ENCODE results near the gene TRPM1. TPM values are rescaled to one million over a fixed set of nuclear protein-coding genes. Genes with fewer than 3 reads are reported as not detected.

TRPM1 gene
- total and polyA plus RNA-seq, 9 of the 15 experiments (the other 6 are each of a cell fraction or from before 2014, with no cell fraction given), result 0.01 to 0.06 (median 0.03) TPM; not detected in 5

GRCh38 chr15:31077941-31078340 lies 23.6 kb downstream of the TRPM1 start (continued):
- TF ChIP-seq NR0B1 (IDR thresholded peaks at IDR 0.05; ENCODE audit: partially characterized antibody) (no peak), REST (IDR thresholded peaks at IDR 0.05; ENCODE audit: borderline replicate concordance) (no peak), REST (CRISPR knock-in tag; IDR thresholded peaks at IDR 0.05; ENCODE audit: low read depth) (no peak)
